SK-N-SH (cell line): ENCODE measurements around the gene MINK1. TPM values are rescaled to one million over a fixed set of nuclear protein-coding genes. Genes with fewer than 3 reads are reported as not detected.

Experiments
- CTCF ChIA-PET: fragments of 300-600, 350-600 bp; formaldehyde crosslinking; extraction: SDS; loops from one replicate; lab custom pipeline; 2021; lab: Yijun Ruan, JAX
- POLR2A ChIA-PET: fragments of 350-600 bp; sonication (Branson Sonifier 250); formaldehyde crosslinking; extraction: SDS; loops from one replicate; lab custom pipeline; 2020; ENCODE audit warnings: antibody characterized with exemption, inconsistent platforms; lab: Yijun Ruan, JAX
- DNase-seq: peaks from one replicate; pipeline ENCODE4 v3.0.0; 2012
- H2AFZ ChIP-seq: fragments of 200-600 bp; sonication (generic); 2 replicates; pipeline ENCODE4 v1.8.1; 2016; ENCODE audit warnings: antibody characterized with exemption, mild to moderate bottlenecking, low read depth
- H3F3A ChIP-seq: fragments of 200-600 bp; sonication (generic); replicated peaks from 2 replicates; pipeline ENCODE3; 2016; ENCODE audit warnings: antibody characterized with exemption, mild to moderate bottlenecking; ENCODE audit not compliant: insufficient read depth
- H3K27ac ChIP-seq, 2 experiments: fragments of 200-500 bp in 1 of 2; fragments of 200-600 bp in 1 of 2; sonication (Bioruptor generic) in 1 of 2; sonication (generic), shearing (Covaris generic) in 1 of 2; 2 replicates each; pipeline versions ENCODE4 v1.5.1 to v1.6.1; 2014 to 2016; ENCODE audit warnings: low read depth in 2 of 2, inconsistent platforms in 1 of 2, low read length in 1 of 2, mild to moderate bottlenecking in 1 of 2, mixed read lengths in 1 of 2
- H3K27me3 ChIP-seq: fragments of 200-600 bp; sonication (generic), shearing (Covaris generic); 2 replicates; pipeline ENCODE4 v1.6.1; 2016; ENCODE audit warnings: mixed run types; ENCODE audit not compliant: insufficient read depth
- H3K36me3 ChIP-seq, 2 experiments: fragments of 200-500 bp in 1 of 2; fragments of 200-600 bp in 1 of 2; sonication (Bioruptor generic) in 1 of 2; sonication (generic) in 1 of 2; replicated peaks in 1 of 2; 2 replicates each; pipeline versions ENCODE3 to v1.5.1; 2014 to 2016; ENCODE audit warnings: low read length in 1 of 2, mild to moderate bottlenecking in 1 of 2; ENCODE audit not compliant: insufficient read depth in 2 of 2, control insufficient read depth in 1 of 2
- H3K4me1 ChIP-seq, 2 experiments: fragments of 200-500 bp in 1 of 2; fragments of 200-600 bp in 1 of 2; sonication (Bioruptor generic) in 1 of 2; sonication (generic), shearing (Covaris generic) in 1 of 2; 2 replicates each; pipeline versions ENCODE4 v1.5.1 to v1.6.1; 2014 to 2016; ENCODE audit warnings: low read depth in 1 of 2, low read length in 1 of 2, mixed run types in 1 of 2; ENCODE audit not compliant: insufficient read depth in 2 of 2, control insufficient read depth in 1 of 2
- H3K4me2 ChIP-seq: fragments of 200-600 bp; sonication (generic), shearing (Covaris generic); 2 replicates; pipeline ENCODE4 v1.6.1; 2017; ENCODE audit warnings: mixed run types
- H3K4me3 ChIP-seq, 2 experiments: fragments of 200-500 bp in 1 of 2; fragments of 200-600 bp in 1 of 2; sonication (Bioruptor generic) in 1 of 2; sonication (generic), shearing (Covaris generic) in 1 of 2; 2 replicates each; pipeline versions ENCODE4 v1.5.1 to v1.8.1; 2014 to 2016; ENCODE audit warnings: low read depth in 2 of 2, inconsistent platforms in 1 of 2, low read length in 1 of 2, mild to moderate bottlenecking in 1 of 2, mixed read lengths in 1 of 2, moderate library complexity in 1 of 2
- H3K79me2 ChIP-seq: fragments of 200-600 bp; sonication (generic); 2 replicates; pipeline ENCODE4 v1.8.1; 2017; ENCODE audit warnings: mild to moderate bottlenecking; ENCODE audit not compliant: insufficient read depth
- H3K9ac ChIP-seq: fragments of 200-600 bp; sonication (generic); 2 replicates; pipeline ENCODE4 v1.6.1; 2017; ENCODE audit warnings: mixed run types
- H3K9me2 ChIP-seq: fragments of 200-600 bp; sonication (generic); 2 replicates; pipeline ENCODE4 v1.6.1; 2017; ENCODE audit warnings: mixed run types
- H3K9me3 ChIP-seq: fragments of 200-600 bp; sonication (generic); 2 replicates; pipeline ENCODE4 v1.6.1; 2017; ENCODE audit warnings: mixed run types, mild to moderate bottlenecking, moderate library complexity
- H4K20me1 ChIP-seq: fragments of 200-600 bp; sonication (generic); 2 replicates; pipeline ENCODE4 v1.6.1; 2017; ENCODE audit warnings: mild to moderate bottlenecking, mixed run types; ENCODE audit not compliant: insufficient read depth
- CHD2 ChIP-seq: fragments of 150-350 bp; IDR thresholded peaks from 2 replicates; pipeline ENCODE4 v1.6.1; 2018; ENCODE audit warnings: low read length; ENCODE audit not compliant: partially characterized antibody
- EZH2phosphoT487 ChIP-seq: fragments of 200-600 bp; sonication (generic); IDR thresholded peaks from 2 replicates; pipeline ENCODE4 v1.6.1; 2017; ENCODE audit warnings: low read depth, mixed run types, mild to moderate bottlenecking, antibody characterized with exemption, moderate library complexity, borderline replicate concordance
- FOXM1 ChIP-seq: IDR thresholded peaks from 2 replicates; pipeline ENCODE4 v1.4.0; 2012; ENCODE audit warnings: low read depth, mild to moderate bottlenecking
- GATA2 ChIP-seq: sonication (generic); formaldehyde crosslinking; IDR thresholded peaks from 2 replicates; pipeline ENCODE4 v1.5.0; 2020; ENCODE audit warnings: mild to moderate bottlenecking, missing genetic modification reagents
- JUND ChIP-seq: IDR thresholded peaks from 2 replicates; pipeline ENCODE4 v1.4.0; 2012
- MEF2A ChIP-seq: IDR thresholded peaks from 2 replicates; pipeline ENCODE4 v1.4.0; 2012; ENCODE audit warnings: low read depth, borderline replicate concordance
- MXI1 ChIP-seq: IDR thresholded peaks from 2 replicates; pipeline ENCODE4 v1.6.1; 2012; ENCODE audit warnings: mild to moderate bottlenecking, low read depth, low read length, improper control_type of control experiment
- NRF1 ChIP-seq: IDR thresholded peaks from 2 replicates; pipeline ENCODE4 v1.6.1; 2012; ENCODE audit warnings: low read depth, mild to moderate bottlenecking, low read length
- RFX5 ChIP-seq: IDR thresholded peaks from 2 replicates; pipeline ENCODE4 v1.6.1; 2012; ENCODE audit warnings: mild to moderate bottlenecking, improper control_type of control experiment, low read length
- RXRA ChIP-seq: IDR thresholded peaks from 2 replicates; pipeline ENCODE4 v1.4.0; 2012; ENCODE audit warnings: low read depth, mild to moderate bottlenecking, borderline replicate concordance
- TAF1 ChIP-seq: IDR thresholded peaks from 2 replicates; pipeline ENCODE4 v1.6.1; 2012; ENCODE audit warnings: low read depth, mild to moderate bottlenecking, low read length, moderate library complexity, borderline replicate concordance
- TEAD4 ChIP-seq: IDR thresholded peaks from 2 replicates; pipeline ENCODE4 v1.4.0; 2012; ENCODE audit warnings: mild to moderate bottlenecking, borderline replicate concordance; ENCODE audit not compliant: insufficient read depth
- YY1 ChIP-seq: IDR thresholded peaks from 2 replicates; pipeline ENCODE4 v1.4.0; 2012; ENCODE audit warnings: low read depth, mild to moderate bottlenecking
- WGBS: methylation state at CpG from one replicate; pipeline ENCODE4 v1.1.6; 2017; ENCODE audit warnings: low lambda C conversion rate; 5-methylcytosine and 5-hydroxymethylcytosine counted together
- polyA plus RNA-seq, 3 experiments: library from polyadenylated mRNA; depleted of rRNA; stranded (reverse); fragments of >200 nt; gene quantifications; 2 replicates each; pipeline ENCODE4 v1.2.3, GENCODE V29; 2012
- TF ChIP-seq, protein P1 (sequence below): fragments of 150-350 bp; IDR thresholded peaks from 2 replicates; pipeline ENCODE4 v1.6.1; 2017; ENCODE audit warnings: antibody characterized with exemption, low read length, low read depth, borderline replicate concordance
- TF ChIP-seq, protein P2 (sequence below): fragments of 200-600 bp; sonication (generic); IDR thresholded peaks from 2 replicates; pipeline ENCODE4 v1.6.1; 2017; ENCODE audit warnings: antibody characterized with exemption, mild to moderate bottlenecking, moderate library complexity
- TF ChIP-seq, protein P3 (sequence below): fragments of 150-350 bp; IDR thresholded peaks from 2 replicates; pipeline ENCODE4 v1.6.1; 2016; ENCODE audit warnings: mild to moderate bottlenecking, low read depth, low read length
- TF ChIP-seq, protein P4 (sequence below): IDR thresholded peaks from 2 replicates; pipeline ENCODE4 v1.4.0; 2012; ENCODE audit warnings: low read depth, borderline replicate concordance
- TF ChIP-seq, protein P5 (sequence below): IDR thresholded peaks from 2 replicates; pipeline ENCODE4 v1.4.0; 2012; ENCODE audit warnings: low read depth
- TF ChIP-seq, protein P6 (sequence below): IDR thresholded peaks from 2 replicates; pipeline ENCODE4 v1.4.0; 2012; ENCODE audit warnings: low read depth, borderline replicate concordance

The MINK1 gene
- polyA plus RNA-seq, 1 of the 3 experiments (the other 2 are of a cell fraction): 64.7 TPM

DNA sequence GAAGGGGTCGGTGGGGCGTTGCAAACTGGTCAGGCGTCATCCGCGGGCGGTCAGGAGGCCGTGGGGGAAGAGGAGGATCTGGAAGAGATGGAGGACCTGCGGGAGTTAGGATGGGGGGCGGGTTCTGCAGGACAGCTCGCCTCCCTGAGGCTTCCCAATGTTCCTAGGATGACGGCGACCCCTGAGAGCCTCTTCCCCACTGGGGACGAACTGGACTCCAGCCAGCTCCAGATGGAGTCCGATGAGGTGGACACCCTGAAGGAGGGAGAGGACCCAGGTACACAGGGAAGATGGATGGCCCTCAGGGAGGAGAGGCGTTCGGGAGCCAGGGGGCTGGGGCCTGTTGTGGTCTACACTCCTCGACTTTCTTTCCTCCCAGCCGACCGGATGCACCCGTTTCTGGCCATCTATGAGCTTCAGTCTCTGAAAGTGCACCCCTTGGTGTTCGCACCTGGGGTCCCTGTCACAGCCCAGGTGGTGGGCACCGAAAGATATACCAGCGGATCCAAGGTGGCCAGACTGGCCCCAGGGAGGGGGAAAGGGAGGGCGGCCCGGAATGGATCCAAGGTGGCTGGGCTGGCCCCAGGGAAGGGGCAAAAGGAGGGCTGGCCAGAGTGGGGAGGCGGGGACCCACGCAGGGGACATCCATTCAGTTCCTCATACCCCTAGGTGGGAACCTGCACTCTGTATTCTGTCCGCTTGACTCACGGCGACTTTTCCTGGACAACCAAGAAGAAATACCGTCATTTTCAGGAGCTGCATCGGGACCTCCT lies 25.3 kb upstream of the MINK1 start:
- peak; percentile 70 for DNase-seq
- H3K4me1 ChIP-seq: peaks cover 0 to 8% of the 10 kb centered on the region in 2 experiments; a peak in 1 of 4 replicates
- no peaks in the 10 kb centered on the region for H3K9me3 ChIP-seq
- no peaks in the 10 kb centered on the region for H3K27me3 ChIP-seq
- H4K20me1 ChIP-seq: no peaks in the 10 kb centered on the region
- TF ChIP-seq, protein P1, sequence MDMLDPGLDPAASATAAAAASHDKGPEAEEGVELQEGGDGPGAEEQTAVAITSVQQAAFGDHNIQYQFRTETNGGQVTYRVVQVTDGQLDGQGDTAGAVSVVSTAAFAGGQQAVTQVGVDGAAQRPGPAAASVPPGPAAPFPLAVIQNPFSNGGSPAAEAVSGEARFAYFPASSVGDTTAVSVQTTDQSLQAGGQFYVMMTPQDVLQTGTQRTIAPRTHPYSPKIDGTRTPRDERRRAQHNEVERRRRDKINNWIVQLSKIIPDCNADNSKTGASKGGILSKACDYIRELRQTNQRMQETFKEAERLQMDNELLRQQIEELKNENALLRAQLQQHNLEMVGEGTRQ: no peak
- TF ChIP-seq NRF1 (no peak), YY1 (no peak), TEAD4 (no peak), CHD2 (no peak), RFX5 (no peak), RXRA (no peak), TAF1 (no peak), EZH2phosphoT487 (no peak), MXI1 (no peak), MEF2A (no peak), JUND (no peak), FOXM1 (no peak), GATA2 (CRISPR knock-in tag) (no peak)
- TF ChIP-seq, protein P2, sequence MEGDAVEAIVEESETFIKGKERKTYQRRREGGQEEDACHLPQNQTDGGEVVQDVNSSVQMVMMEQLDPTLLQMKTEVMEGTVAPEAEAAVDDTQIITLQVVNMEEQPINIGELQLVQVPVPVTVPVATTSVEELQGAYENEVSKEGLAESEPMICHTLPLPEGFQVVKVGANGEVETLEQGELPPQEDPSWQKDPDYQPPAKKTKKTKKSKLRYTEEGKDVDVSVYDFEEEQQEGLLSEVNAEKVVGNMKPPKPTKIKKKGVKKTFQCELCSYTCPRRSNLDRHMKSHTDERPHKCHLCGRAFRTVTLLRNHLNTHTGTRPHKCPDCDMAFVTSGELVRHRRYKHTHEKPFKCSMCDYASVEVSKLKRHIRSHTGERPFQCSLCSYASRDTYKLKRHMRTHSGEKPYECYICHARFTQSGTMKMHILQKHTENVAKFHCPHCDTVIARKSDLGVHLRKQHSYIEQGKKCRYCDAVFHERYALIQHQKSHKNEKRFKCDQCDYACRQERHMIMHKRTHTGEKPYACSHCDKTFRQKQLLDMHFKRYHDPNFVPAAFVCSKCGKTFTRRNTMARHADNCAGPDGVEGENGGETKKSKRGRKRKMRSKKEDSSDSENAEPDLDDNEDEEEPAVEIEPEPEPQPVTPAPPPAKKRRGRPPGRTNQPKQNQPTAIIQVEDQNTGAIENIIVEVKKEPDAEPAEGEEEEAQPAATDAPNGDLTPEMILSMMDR: no peak
- TF ChIP-seq, protein P3, sequence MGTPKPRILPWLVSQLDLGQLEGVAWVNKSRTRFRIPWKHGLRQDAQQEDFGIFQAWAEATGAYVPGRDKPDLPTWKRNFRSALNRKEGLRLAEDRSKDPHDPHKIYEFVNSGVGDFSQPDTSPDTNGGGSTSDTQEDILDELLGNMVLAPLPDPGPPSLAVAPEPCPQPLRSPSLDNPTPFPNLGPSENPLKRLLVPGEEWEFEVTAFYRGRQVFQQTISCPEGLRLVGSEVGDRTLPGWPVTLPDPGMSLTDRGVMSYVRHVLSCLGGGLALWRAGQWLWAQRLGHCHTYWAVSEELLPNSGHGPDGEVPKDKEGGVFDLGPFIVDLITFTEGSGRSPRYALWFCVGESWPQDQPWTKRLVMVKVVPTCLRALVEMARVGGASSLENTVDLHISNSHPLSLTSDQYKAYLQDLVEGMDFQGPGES: no peak
- TF ChIP-seq, protein P4, sequence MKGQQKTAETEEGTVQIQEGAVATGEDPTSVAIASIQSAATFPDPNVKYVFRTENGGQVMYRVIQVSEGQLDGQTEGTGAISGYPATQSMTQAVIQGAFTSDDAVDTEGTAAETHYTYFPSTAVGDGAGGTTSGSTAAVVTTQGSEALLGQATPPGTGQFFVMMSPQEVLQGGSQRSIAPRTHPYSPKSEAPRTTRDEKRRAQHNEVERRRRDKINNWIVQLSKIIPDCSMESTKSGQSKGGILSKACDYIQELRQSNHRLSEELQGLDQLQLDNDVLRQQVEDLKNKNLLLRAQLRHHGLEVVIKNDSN: no peak
- TF ChIP-seq, protein P5, sequence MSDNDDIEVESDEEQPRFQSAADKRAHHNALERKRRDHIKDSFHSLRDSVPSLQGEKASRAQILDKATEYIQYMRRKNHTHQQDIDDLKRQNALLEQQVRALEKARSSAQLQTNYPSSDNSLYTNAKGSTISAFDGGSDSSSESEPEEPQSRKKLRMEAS: no peak
- TF ChIP-seq, protein P6, sequence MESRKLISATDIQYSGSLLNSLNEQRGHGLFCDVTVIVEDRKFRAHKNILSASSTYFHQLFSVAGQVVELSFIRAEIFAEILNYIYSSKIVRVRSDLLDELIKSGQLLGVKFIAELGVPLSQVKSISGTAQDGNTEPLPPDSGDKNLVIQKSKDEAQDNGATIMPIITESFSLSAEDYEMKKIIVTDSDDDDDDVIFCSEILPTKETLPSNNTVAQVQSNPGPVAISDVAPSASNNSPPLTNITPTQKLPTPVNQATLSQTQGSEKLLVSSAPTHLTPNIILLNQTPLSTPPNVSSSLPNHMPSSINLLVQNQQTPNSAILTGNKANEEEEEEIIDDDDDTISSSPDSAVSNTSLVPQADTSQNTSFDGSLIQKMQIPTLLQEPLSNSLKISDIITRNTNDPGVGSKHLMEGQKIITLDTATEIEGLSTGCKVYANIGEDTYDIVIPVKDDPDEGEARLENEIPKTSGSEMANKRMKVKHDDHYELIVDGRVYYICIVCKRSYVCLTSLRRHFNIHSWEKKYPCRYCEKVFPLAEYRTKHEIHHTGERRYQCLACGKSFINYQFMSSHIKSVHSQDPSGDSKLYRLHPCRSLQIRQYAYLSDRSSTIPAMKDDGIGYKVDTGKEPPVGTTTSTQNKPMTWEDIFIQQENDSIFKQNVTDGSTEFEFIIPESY: no peak
- peak overlapping the region; percentile 63 to 92 for H3K4me3 ChIP-seq
- peak overlapping the region; percentile 89 for H3K4me2 ChIP-seq
- 37% methylated on average over 26 of the region's 32 CpGs for WGBS
- peaks cover 5 to 6% of the 10 kb centered on the region in 2 experiments for H3K36me3 ChIP-seq
- H3K79me2 ChIP-seq: peaks cover 17% of the 10 kb centered on the region; the same call in 1 of the 2 replicates
- peak overlapping the region; percentile 84; the same call in 1 of the 2 replicates for H3K9ac ChIP-seq
- ChIA-PET CTCF (interaction anchor here (1.2 to 1.8 kb wide), 7 partner anchors 11 to 101 kb away, joined by 3 to 7 read pairs (median 4); no protein-coding TSS in a partner anchor), POLR2A (interaction anchor here (1.2 to 1.6 kb wide), 2 partner anchors 15 to 18 kb away, joined by 4 to 5 read pairs; no protein-coding TSS in a partner anchor)
- H3F3A ChIP-seq: no peaks in the 10 kb centered on the region
- no peaks in the 10 kb centered on the region for H3K9me2 ChIP-seq
- H3K27ac ChIP-seq: no peak overlapping the region
- H2AFZ ChIP-seq: no peak overlapping the region; the same call in 1 of the 2 replicates
